GM13977 (cell line): Measurements from ENCODE around the gene CSMD2.

Experiments used
- DNase-seq: peaks from one replicate; pipeline ENCODE4 v3.0.0; 2012; ENCODE audit warnings: low spot score
- in situ Hi-C: fragments of 300-500 bp; cut with MboI; formaldehyde crosslinking; loops from one replicate; pipeline ENCODE4 v1.12.0; 2022; ENCODE audit warnings: low sequenced_read_pairs, low pct_unique_long_range_greater_than_20kb, mixed read lengths, inconsistent platforms; ENCODE audit not compliant: unreplicated experiment
- TF ChIP-seq, protein P1 (sequence below): IDR thresholded peaks from 2 replicates; pipeline ENCODE4 v1.5.1; 2012; ENCODE audit warnings: mild to moderate bottlenecking, control low read depth; ENCODE audit not compliant: insufficient read depth; ENCODE audit errors: extremely low read depth, missing control alignments

Gene CSMD2

DNA sequence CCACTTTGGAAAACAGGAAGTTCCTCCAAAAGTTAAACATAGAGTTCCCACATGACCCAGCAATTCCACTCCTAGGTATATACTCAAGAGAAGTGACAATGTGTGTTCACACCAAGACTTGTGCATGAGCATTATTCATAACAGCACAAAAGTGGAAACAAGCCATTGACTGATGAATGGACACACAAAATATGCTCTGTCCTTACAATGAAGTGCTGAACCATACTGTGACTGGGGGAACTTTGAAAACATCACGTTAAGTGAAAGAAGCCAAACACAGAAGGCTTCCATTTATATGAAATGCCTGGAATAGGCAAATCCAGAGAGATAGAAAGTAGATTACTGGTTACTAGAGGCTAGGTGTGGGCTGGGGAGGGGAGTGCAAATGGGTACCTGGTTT, 542.3 kb downstream of the CSMD2 start:
- TF ChIP-seq, protein P1, sequence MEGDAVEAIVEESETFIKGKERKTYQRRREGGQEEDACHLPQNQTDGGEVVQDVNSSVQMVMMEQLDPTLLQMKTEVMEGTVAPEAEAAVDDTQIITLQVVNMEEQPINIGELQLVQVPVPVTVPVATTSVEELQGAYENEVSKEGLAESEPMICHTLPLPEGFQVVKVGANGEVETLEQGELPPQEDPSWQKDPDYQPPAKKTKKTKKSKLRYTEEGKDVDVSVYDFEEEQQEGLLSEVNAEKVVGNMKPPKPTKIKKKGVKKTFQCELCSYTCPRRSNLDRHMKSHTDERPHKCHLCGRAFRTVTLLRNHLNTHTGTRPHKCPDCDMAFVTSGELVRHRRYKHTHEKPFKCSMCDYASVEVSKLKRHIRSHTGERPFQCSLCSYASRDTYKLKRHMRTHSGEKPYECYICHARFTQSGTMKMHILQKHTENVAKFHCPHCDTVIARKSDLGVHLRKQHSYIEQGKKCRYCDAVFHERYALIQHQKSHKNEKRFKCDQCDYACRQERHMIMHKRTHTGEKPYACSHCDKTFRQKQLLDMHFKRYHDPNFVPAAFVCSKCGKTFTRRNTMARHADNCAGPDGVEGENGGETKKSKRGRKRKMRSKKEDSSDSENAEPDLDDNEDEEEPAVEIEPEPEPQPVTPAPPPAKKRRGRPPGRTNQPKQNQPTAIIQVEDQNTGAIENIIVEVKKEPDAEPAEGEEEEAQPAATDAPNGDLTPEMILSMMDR, result no peak
- DNase-seq, result no peak
- in situ Hi-C loops, result no loop called here

DNA sequence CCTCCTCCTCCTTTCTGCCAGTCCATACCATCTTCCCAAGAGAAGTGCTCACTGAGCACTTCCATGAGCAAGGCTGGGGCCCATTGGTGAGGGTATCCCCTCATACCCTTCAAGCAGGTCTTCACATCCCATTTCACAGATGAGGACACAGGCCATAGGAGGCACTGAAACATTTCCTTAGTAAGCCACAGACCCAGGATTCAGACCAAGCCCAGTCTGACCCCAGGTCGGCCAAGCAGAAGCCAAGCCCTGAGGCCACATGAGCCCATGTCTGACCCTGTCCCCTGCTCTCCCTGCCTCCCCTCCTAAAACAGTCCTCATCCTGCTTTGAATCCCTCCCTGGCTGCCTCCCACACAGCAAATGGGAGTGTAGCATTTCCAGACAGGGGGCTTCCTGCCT, 546.4 kb downstream of the CSMD2 start:
- TF ChIP-seq, protein P1, result no peak
- in situ Hi-C loops, result no loop called here
- no peak for DNase-seq

DNA sequence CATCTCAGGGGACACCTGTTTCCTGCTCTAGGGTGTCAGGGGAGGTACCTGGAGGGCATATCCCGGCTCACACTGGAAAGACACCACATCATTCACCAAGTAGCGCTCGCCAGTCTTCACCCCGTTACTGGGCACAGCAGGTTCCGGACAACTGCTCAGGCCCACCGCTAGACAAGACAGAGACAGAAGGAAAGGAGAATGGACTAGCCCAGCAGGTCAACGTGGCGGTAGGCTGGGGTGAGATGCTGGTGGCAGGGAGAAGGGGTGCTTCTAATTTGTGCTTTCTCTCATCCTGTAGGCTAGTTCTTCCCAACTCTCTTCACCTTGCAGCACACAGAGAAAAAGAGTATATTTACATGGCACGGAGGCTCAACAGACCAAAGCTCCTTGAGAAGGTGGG, 547.6 kb downstream of the CSMD2 start:
- TF ChIP-seq, protein P1, result no peak
- DNase-seq, result no peak
- in situ Hi-C loops, result no loop called here

DNA sequence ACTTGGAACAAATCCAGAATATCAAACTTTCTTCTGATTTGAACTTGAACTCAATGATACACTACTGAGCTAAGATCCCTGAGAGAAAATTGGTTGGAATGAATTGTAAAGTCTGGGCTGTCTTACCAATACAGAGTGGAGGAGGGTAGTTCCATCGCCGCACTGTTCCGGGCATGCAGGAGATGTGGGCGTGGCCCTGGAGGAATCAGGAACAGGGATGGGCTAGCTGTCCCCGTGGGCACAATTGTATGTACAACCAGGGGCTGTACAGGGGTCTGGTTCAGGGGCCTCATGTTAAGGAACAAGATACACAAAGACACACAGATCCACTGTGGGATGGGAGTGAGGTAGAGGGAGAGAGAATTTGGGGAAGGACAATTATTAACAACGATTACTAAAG, 548.2 kb downstream of the CSMD2 start:
- in situ Hi-C loops, result no loop called here
- TF ChIP-seq, protein P1, result no peak
- DNase-seq, result no peak

DNA sequence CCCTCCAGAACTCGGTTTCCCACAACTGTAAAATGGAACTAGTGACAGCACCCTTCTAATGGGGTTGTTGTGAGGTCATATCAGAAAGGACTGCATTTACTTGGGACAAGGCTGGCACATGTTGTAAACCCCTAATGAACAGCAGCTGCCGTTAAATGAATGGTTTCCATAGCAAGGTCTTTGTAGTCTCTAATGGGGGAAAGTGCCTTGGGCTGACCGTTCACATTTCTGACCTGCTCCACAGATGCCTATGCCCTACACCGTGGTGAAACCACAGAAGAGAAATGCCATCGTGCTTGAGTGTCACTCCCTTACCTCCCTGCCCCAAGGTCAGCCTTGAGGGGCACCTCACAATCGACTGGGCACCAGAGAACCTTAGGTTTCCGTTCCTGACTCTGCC, 549.5 kb downstream of the CSMD2 start:
- in situ Hi-C loops, result no loop called here
- TF ChIP-seq, protein P1, result no peak

DNA sequence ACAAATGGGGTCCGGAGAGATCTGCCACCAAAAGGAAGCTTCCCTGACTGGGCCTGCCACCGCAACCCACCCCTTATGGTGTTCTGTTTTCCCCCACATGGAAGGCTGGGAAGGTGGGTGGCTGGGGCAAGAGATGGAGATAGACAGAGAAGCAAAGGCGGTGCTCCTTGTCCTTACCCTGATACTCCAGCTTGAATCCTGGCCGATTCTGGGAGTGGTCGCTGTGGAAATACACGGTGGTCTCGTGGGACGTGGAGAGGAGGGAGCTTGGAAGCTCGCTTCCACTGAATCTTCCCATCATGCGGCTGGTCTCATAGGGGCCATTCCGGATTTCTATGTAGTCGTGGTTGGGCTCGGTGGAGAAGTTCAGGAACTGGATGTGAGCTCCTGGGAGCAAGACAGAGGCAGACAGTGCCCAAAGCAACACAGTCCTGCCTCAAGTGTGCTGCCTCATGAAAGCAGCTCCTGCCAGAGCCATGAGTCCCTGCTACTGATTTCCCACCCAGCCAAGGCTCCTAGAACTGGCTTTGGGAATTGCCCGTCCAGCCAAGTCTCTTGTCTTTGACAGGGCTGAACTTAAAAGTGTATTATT, 554.1 kb downstream of the CSMD2 start:
- TF ChIP-seq, protein P1, result no peak
- in situ Hi-C loops, result no loop called here
- DNase-seq, result no peak

More for the DNA sequence above, 549.5 kb downstream of the CSMD2 start:
- DNase-seq, result no peak
